ENCODE measurements around the gene MT1F.

The MT1F gene

GRCh38 chr16:56657555-56658326, at the start of gene MT1F:
TSS of gene MT1F (plus strand) at chr16:56657959. CDS start at chr16:56658059, 100 bp downstream.
- Histone ChIP-seq H3K27me3 (ENCODE audit: low read depth, low read length) (peaks cover 21% of the 10 kb centered on the region), H3K27ac (ENCODE audit: low read length) (peak within 1 kb of the TSS; percentile 82), H3K36me3 (ENCODE audit: control insufficient read depth in 1 of 2, insufficient read depth in 2 of 2, low read length in 2 of 2) (no peaks in the 10 kb centered on the region), H3K9me3 (ENCODE audit: control insufficient read depth in 1 of 2, low read length in 2 of 2) (no peaks in the 10 kb centered on the region), H3K4me1 (ENCODE audit: control insufficient read depth in 1 of 2, insufficient read depth in 2 of 2, low read length in 2 of 2) (peaks cover 0 to 9% of the 10 kb centered on the region in 2 donors), H3K4me3 (ENCODE audit: low read depth in 1 of 2, low read length in 2 of 2) (peak within 1 kb of the TSS; percentile 56 to 76)

DNA sequence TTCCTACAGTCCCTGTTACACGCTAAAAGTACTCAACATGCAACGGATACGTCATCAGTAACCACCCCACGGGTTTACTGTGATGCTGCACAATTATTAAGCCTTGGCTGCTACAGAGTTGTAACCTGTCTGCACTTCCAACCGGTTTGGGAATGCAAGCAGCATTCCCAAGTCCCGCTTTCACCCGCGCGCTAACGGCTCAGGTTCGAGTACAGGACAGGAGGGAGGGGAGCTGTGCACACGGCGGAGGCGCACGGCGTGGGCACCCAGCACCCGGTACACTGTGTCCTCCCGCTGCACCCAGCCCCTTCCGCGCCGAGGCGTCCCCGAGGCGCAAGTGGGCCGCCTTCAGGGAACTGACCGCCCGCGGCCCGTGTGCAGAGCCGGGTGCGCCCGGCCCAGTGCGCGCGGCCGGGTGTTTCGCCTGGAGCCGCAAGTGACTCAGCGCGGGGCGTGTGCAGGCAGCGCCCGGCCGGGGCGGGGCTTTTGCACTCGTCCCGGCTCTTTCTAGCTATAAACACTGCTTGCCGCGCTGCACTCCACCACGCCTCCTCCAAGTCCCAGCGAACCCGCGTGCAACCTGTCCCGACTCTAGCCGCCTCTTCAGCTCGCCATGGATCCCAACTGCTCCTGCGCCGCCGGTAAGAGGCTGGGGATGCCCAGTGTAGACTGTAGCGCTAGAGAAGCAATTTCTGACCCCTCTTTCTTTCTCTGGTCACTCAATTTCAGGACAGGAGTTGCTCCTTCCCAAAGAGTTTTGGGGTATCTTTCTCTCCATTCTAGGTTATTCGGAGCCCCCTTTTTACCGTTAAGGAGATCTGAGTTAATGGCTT, 49.5 kb upstream of the MT1F start, which contains the start of gene MT2A:
MT2A (plus strand) TSS at position 542 of the 833 bp plus-strand sequence; CDS start at position 614, 72 bp downstream.
- Histone ChIP-seq H3K27ac (ENCODE audit: low read length) (peak within 1 kb of the TSS; percentile 96), H3K27me3 (ENCODE audit: low read depth, low read length) (no peaks in the 10 kb centered on the region), H3K4me1 (ENCODE audit: control insufficient read depth in 1 of 2, insufficient read depth in 2 of 2, low read length in 2 of 2) (peaks cover 3 to 10% of the 10 kb centered on the region in 2 donors), H3K4me3 (ENCODE audit: low read depth in 1 of 2, low read length in 2 of 2) (peak within 1 kb of the TSS; percentile 82 to 91), H3K36me3 (ENCODE audit: control insufficient read depth in 1 of 2, insufficient read depth in 2 of 2, low read length in 2 of 2) (peaks cover 0 to 7% of the 10 kb centered on the region in 2 donors), H3K9me3 (ENCODE audit: control insufficient read depth in 1 of 2, low read length in 2 of 2) (no peaks in the 10 kb centered on the region)

GRCh38 chr16:56608876-56609462, 48.8 kb upstream of the MT1F start:
- Histone ChIP-seq H3K4me1 (ENCODE audit: control insufficient read depth in 1 of 2, insufficient read depth in 2 of 2, low read length in 2 of 2) (peaks cover 3 to 10% of the 10 kb centered on the region in 2 donors), H3K27ac (ENCODE audit: low read length) (peak overlapping the region; percentile 96), H3K27me3 (ENCODE audit: low read depth, low read length) (no peaks in the 10 kb centered on the region), H3K9me3 (ENCODE audit: control insufficient read depth in 1 of 2, low read length in 2 of 2) (no peaks in the 10 kb centered on the region), H3K4me3 (ENCODE audit: low read depth in 1 of 2, low read length in 2 of 2) (peak overlapping the region; percentile 82 to 91), H3K36me3 (ENCODE audit: control insufficient read depth in 1 of 2, insufficient read depth in 2 of 2, low read length in 2 of 2) (peaks cover 0 to 7% of the 10 kb centered on the region in 2 donors)

GRCh38 chr16:56609463-56609921, 48.3 kb upstream of the MT1F start:
- H3K4me3 ChIP-seq (ENCODE audit: low read depth in 1 of 2, low read length in 2 of 2): peak overlapping the region; percentile 82 to 91
- H3K36me3 ChIP-seq (ENCODE audit: control insufficient read depth in 1 of 2, insufficient read depth in 2 of 2, low read length in 2 of 2): peaks cover 0 to 7% of the 10 kb centered on the region in 2 donors
- no peaks in the 10 kb centered on the region for H3K9me3 ChIP-seq (ENCODE audit: control insufficient read depth in 1 of 2, low read length in 2 of 2)
- H3K27ac ChIP-seq (ENCODE audit: low read length): peak overlapping the region; percentile 96
- peaks cover 3 to 10% of the 10 kb centered on the region in 2 donors for H3K4me1 ChIP-seq (ENCODE audit: control insufficient read depth in 1 of 2, insufficient read depth in 2 of 2, low read length in 2 of 2)
- no peaks in the 10 kb centered on the region for H3K27me3 ChIP-seq (ENCODE audit: low read depth, low read length)

DNA sequence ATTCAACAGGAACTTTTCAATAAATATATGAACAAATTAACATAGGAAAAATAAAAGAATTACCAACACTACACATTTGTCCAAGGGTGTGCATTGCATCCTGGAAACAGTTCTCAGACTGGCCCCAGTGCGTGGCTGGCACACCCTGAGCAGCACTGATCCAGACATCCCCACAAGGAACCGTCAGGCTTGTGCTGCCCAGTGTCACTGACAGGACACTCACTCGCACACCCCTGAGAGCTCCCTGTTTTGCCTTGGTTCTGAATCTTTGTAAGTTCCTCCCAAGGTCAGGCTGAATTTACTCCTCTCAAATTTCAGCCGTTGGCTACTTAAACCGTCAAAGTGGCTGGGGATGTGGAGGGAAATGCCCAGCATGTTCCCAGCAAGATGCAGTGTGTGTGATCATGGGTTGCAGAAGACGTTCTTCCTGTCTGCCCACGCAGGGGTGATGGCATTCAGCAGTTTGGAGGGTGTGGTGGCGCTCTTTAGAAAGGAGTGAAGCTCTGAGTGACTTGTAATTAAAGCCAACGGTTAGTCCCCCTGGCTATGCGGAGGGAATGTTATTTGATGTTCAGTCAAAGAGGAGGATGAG, 47.6 kb upstream of the MT1F start:
- H3K4me1 ChIP-seq (ENCODE audit: control insufficient read depth in 1 of 2, insufficient read depth in 2 of 2, low read length in 2 of 2): peaks cover 3 to 10% of the 10 kb centered on the region in 2 donors
- peaks cover 0 to 7% of the 10 kb centered on the region in 2 donors for H3K36me3 ChIP-seq (ENCODE audit: control insufficient read depth in 1 of 2, insufficient read depth in 2 of 2, low read length in 2 of 2)
- H3K4me3 ChIP-seq (ENCODE audit: low read depth in 1 of 2, low read length in 2 of 2): peak overlapping the region; percentile 82 to 91
- no peaks in the 10 kb centered on the region for H3K9me3 ChIP-seq (ENCODE audit: control insufficient read depth in 1 of 2, low read length in 2 of 2)
- peak overlapping the region; percentile 96 for H3K27ac ChIP-seq (ENCODE audit: low read length)
- no peaks in the 10 kb centered on the region for H3K27me3 ChIP-seq (ENCODE audit: low read depth, low read length)

DNA sequence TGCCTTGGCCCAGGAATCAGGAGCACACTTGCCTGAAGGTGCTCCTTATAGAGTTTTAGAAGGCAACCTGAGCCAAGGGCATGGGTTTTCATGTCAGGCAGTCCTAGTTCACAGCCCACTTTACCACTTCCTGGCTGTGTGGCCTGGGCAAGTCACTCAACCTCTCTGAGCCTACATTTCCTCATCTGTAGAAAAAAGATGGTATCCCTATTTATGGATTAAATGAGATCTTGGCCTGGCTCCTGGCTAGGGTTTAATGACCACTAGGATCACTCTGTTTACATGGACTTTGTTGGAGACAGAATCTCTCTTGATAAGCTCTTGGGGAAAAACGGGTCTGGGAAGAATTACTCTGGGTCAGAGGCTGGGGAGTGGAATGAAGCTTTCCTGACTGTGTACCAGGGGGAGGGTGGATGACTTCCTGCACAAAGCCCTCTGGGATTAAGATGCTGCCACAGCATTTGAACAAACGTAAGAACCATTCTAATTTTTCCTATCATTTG, 47.1 kb upstream of the MT1F start:
- Histone ChIP-seq H3K9me3 (ENCODE audit: control insufficient read depth in 1 of 2, low read length in 2 of 2) (no peaks in the 10 kb centered on the region), H3K27ac (ENCODE audit: low read length) (peak overlapping the region; percentile 96), H3K4me1 (ENCODE audit: control insufficient read depth in 1 of 2, insufficient read depth in 2 of 2, low read length in 2 of 2) (peaks cover 3 to 10% of the 10 kb centered on the region in 2 donors), H3K27me3 (ENCODE audit: low read depth, low read length) (no peaks in the 10 kb centered on the region), H3K36me3 (ENCODE audit: control insufficient read depth in 1 of 2, insufficient read depth in 2 of 2, low read length in 2 of 2) (peaks cover 0 to 7% of the 10 kb centered on the region in 2 donors), H3K4me3 (ENCODE audit: low read depth in 1 of 2, low read length in 2 of 2) (peak overlapping the region in 1 of 2 donors; percentile 91)

DNA sequence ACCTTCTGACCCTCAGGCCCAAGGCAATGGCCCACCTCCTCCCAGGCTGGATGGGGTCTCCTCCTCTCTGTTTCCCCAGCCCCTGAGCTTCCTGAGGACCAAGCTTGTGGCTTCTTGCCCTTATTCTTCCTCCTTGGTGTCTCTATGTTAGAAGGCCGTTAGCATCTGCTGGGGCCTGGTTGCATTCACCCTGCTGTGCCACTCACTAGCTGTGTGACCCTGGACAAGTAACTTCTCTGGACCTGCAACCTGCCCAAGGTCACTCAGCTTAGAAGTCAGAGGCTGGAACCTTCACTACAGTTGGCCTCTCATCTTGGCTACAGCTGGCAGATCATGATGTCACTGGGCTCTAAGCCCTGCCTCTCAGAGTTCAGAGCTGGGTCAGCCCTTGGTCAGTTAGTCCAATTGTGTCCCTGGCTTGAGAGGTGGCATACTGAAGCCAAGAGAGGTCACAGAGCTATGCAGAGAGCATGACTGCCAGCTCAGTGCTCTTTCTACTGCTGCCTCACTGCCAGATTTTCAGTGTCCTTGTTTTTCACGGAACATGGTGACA, 46.4 kb upstream of the MT1F start:
- H3K4me3 ChIP-seq (ENCODE audit: low read depth in 1 of 2, low read length in 2 of 2): no peak overlapping the region

DNA sequence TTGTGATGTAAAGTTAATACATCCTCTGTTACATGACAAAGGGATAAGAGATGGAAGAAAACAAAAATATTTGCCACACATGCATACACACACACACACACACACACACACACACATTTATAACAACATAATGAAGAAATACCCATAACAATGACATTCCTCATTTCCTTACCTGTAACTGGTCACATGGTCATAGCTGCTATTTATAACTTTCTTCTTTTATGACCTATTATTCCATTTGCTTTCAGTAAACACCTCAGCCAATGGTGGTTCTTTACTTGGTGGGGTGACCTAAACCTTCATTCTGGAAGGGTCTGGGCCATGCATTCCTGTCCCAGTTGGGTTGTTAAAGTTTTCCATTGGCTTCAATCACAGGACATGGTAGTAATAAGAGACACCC, 44.1 kb upstream of the MT1F start:
- no peaks in the 10 kb centered on the region for H3K9me3 ChIP-seq (ENCODE audit: control insufficient read depth in 1 of 2, low read length in 2 of 2)
- H3K4me3 ChIP-seq (ENCODE audit: low read depth in 1 of 2, low read length in 2 of 2): no peak overlapping the region
- peaks cover 0 to 18% of the 10 kb centered on the region in 2 donors for H3K4me1 ChIP-seq (ENCODE audit: control insufficient read depth in 1 of 2, insufficient read depth in 2 of 2, low read length in 2 of 2)
- H3K27me3 ChIP-seq (ENCODE audit: low read depth, low read length): no peaks in the 10 kb centered on the region
- H3K36me3 ChIP-seq (ENCODE audit: control insufficient read depth in 1 of 2, insufficient read depth in 2 of 2, low read length in 2 of 2): no peaks in the 10 kb centered on the region
- H3K27ac ChIP-seq (ENCODE audit: low read length): no peak overlapping the region

More for the DNA sequence above, 46.4 kb upstream of the MT1F start:
- peaks cover 3 to 10% of the 10 kb centered on the region in 2 donors for H3K4me1 ChIP-seq (ENCODE audit: control insufficient read depth in 1 of 2, insufficient read depth in 2 of 2, low read length in 2 of 2)
- no peaks in the 10 kb centered on the region for H3K27me3 ChIP-seq (ENCODE audit: low read depth, low read length)
- no peaks in the 10 kb centered on the region for H3K9me3 ChIP-seq (ENCODE audit: control insufficient read depth in 1 of 2, low read length in 2 of 2)
- H3K36me3 ChIP-seq (ENCODE audit: control insufficient read depth in 1 of 2, insufficient read depth in 2 of 2, low read length in 2 of 2): peaks cover 0 to 7% of the 10 kb centered on the region in 2 donors
- H3K27ac ChIP-seq (ENCODE audit: low read length): peak overlapping the region; percentile 96

DNA sequence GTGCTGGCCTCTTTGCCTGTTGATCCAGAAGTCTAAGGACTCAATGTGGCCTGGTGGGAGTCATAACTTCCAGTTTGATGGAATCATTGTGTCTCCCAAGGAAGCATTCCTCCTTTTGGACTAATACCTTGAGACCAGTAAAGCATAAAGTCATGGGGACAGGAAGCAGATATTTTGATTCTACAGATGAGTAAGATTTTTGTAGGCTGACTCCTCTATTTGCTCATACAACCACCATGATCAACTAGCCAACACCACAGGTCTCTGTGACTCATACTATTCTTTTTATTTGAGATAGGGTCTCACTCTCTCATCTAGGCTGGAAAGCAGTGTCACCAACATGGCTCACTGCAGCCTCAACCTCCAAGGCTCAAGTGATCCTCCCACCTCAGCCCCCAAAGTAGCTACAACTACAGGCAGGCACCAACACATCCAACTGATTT, 43.2 kb upstream of the MT1F start:
- Histone ChIP-seq H3K4me1 (ENCODE audit: control insufficient read depth in 1 of 2, insufficient read depth in 2 of 2, low read length in 2 of 2) (peaks cover 0 to 18% of the 10 kb centered on the region in 2 donors), H3K9me3 (ENCODE audit: control insufficient read depth in 1 of 2, low read length in 2 of 2) (no peaks in the 10 kb centered on the region), H3K36me3 (ENCODE audit: control insufficient read depth in 1 of 2, insufficient read depth in 2 of 2, low read length in 2 of 2) (no peaks in the 10 kb centered on the region), H3K27ac (ENCODE audit: low read length) (no peak overlapping the region), H3K4me3 (ENCODE audit: low read depth in 1 of 2, low read length in 2 of 2) (no peak overlapping the region), H3K27me3 (ENCODE audit: low read depth, low read length) (no peaks in the 10 kb centered on the region)

- Histone ChIP-seq H3K36me3 (ENCODE audit: control insufficient read depth in 1 of 2, insufficient read depth in 2 of 2, low read length in 2 of 2) (no peaks in the 10 kb centered on the region), H3K27ac (ENCODE audit: low read length) (no peak overlapping the region), H3K4me1 (ENCODE audit: control insufficient read depth in 1 of 2, insufficient read depth in 2 of 2, low read length in 2 of 2) (peaks cover 0 to 18% of the 10 kb centered on the region in 2 donors), H3K27me3 (ENCODE audit: low read depth, low read length) (no peaks in the 10 kb centered on the region), H3K4me3 (ENCODE audit: low read depth in 1 of 2, low read length in 2 of 2) (no peak overlapping the region), H3K9me3 (ENCODE audit: control insufficient read depth in 1 of 2, low read length in 2 of 2) (no peaks in the 10 kb centered on the region)
Measured at GRCh38 chr16:56615353-56615752, 42.4 kb upstream of the MT1F start.

Data from muscle layer of duodenum (tissue), 2 donors.